Liver (tissue), 9 donors: ENCODE data around the gene SLC6A11. TPM values are rescaled to one million over a fixed set of nuclear protein-coding genes. Genes with fewer than 3 reads are reported as not detected.

Source experiments
- DNase-seq: peaks from one replicate; pipeline ENCODE4 v3.0.0-alpha.2; 2017; ENCODE audit warnings: low spot score
- H3K27ac ChIP-seq, 2 donors: one replicate each; pipeline ENCODE4 v1.7.0; 2013; ENCODE audit warnings: inconsistent platforms in 2 of 2, low read length in 2 of 2, control low read depth in 1 of 2, low read depth in 1 of 2, mild to moderate bottlenecking in 1 of 2
- H3K27me3 ChIP-seq, 4 donors: one replicate each; pipeline versions ENCODE4 v1.6.1 to v1.7.0; 2013; ENCODE audit warnings: low read length in 3 of 4, inconsistent platforms in 1 of 4, mild to moderate bottlenecking in 1 of 4, moderate library complexity in 1 of 4; ENCODE audit not compliant: control insufficient read depth in 4 of 4, insufficient read depth in 4 of 4
- H3K36me3 ChIP-seq, 4 donors: one replicate each; pipeline versions ENCODE4 v1.6.1 to v1.7.0; 2013; ENCODE audit warnings: low read length in 3 of 4, mild to moderate bottlenecking in 3 of 4, low read depth in 1 of 4, moderate library complexity in 1 of 4; ENCODE audit not compliant: control insufficient read depth in 4 of 4, insufficient read depth in 3 of 4
- H3K4me1 ChIP-seq, 4 donors: one replicate each; pipeline versions ENCODE4 v1.6.1 to v1.7.0; 2013; ENCODE audit warnings: low read length in 3 of 4, mild to moderate bottlenecking in 3 of 4, moderate library complexity in 1 of 4; ENCODE audit not compliant: control insufficient read depth in 4 of 4, insufficient read depth in 4 of 4
- H3K4me3 ChIP-seq, 3 donors: one replicate each; pipeline versions ENCODE4 v1.6.1 to v1.7.0; 2013; ENCODE audit warnings: low read length in 3 of 3, control low read depth in 1 of 3, low read depth in 1 of 3, mild to moderate bottlenecking in 1 of 3
- H3K9ac ChIP-seq, 2 donors: one replicate each; pipeline ENCODE4 v1.7.0; 2013; ENCODE audit warnings: low read length in 2 of 2, mild to moderate bottlenecking in 2 of 2, moderate library complexity in 2 of 2, control low read depth in 1 of 2, low read depth in 1 of 2
- H3K9me3 ChIP-seq, 4 donors: one replicate each; pipeline versions ENCODE4 v1.6.1 to v1.7.0; 2013; ENCODE audit warnings: low read length in 3 of 4; ENCODE audit not compliant: control insufficient read depth in 4 of 4
- EGR1 ChIP-seq, 2 donors: IDR thresholded peaks; 2 replicates each; pipeline ENCODE4 v1.6.1; 2016 to 2018; ENCODE audit warnings: antibody characterized with exemption in 2 of 2, low read depth in 2 of 2
- FOXA1 ChIP-seq: IDR thresholded peaks from 2 replicates; pipeline ENCODE4 v1.6.1; 2016; ENCODE audit warnings: antibody characterized with exemption
- FOXA2 ChIP-seq: IDR thresholded peaks from 2 replicates; pipeline ENCODE4 v1.6.1; 2016; ENCODE audit warnings: antibody characterized with exemption
- GABPA ChIP-seq, 2 donors: IDR thresholded peaks in 1 of 2; conservative IDR thresholded peaks in 1 of 2; 2 replicates each; pipeline ENCODE4 v1.6.1; 2016; ENCODE audit warnings: antibody characterized with exemption in 2 of 2, mild to moderate bottlenecking in 1 of 2, moderate library complexity in 1 of 2
- HNF4G ChIP-seq: IDR thresholded peaks from 2 replicates; pipeline ENCODE4 v1.6.1; 2016; ENCODE audit warnings: antibody characterized with exemption
- JUND ChIP-seq, 2 donors: IDR thresholded peaks; 2 replicates each; pipeline ENCODE4 v1.6.1; 2016; ENCODE audit warnings: antibody characterized with exemption in 2 of 2
- MAX ChIP-seq: IDR thresholded peaks from 2 replicates; pipeline ENCODE4 v1.6.1; 2016; ENCODE audit warnings: antibody characterized with exemption
- NR2F2 ChIP-seq: IDR thresholded peaks from 2 replicates; pipeline ENCODE4 v1.6.1; 2016; ENCODE audit warnings: antibody characterized with exemption
- RAD21 ChIP-seq, 2 donors: IDR thresholded peaks; 2 replicates each; pipeline ENCODE4 v1.6.1; 2016; ENCODE audit warnings: antibody characterized with exemption in 2 of 2, mild to moderate bottlenecking in 2 of 2
- REST ChIP-seq: IDR thresholded peaks from 2 replicates; pipeline ENCODE4 v1.6.1; 2016; ENCODE audit warnings: antibody characterized with exemption, mild to moderate bottlenecking
- RXRA ChIP-seq, 2 donors: IDR thresholded peaks; 2 replicates each; pipeline ENCODE4 v1.6.1; 2017 to 2018; ENCODE audit warnings: antibody characterized with exemption in 2 of 2, mild to moderate bottlenecking in 1 of 2
- SP1 ChIP-seq: IDR thresholded peaks from 2 replicates; pipeline ENCODE4 v1.6.1; 2018; ENCODE audit warnings: antibody characterized with exemption, mild to moderate bottlenecking
- TAF1 ChIP-seq: conservative IDR thresholded peaks from 2 replicates; pipeline ENCODE4 v1.6.1; 2016; ENCODE audit warnings: antibody characterized with exemption, mild to moderate bottlenecking
- YY1 ChIP-seq: IDR thresholded peaks from 2 replicates; pipeline ENCODE4 v1.6.1; 2016; ENCODE audit warnings: antibody characterized with exemption, mild to moderate bottlenecking
- ZBTB33 ChIP-seq: IDR thresholded peaks from 2 replicates; pipeline ENCODE4 v1.6.1; 2016; ENCODE audit warnings: antibody characterized with exemption
- WGBS: extraction: QIAGEN DNeasy Blood & Tissue Kit; methylation state at CpG from one replicate; pipeline ENCODE4 v1.1.7; 2013; 5-methylcytosine and 5-hydroxymethylcytosine counted together
- polyA plus RNA-seq, 2 donors: library from polyadenylated mRNA; stranded (reverse) in 1 of 2; unstranded in 1 of 2; fragments of 200-250 nt in 1 of 2; fragments of >200 nt in 1 of 2; fragmentation: Nextera tagmentation in 1 of 2; extraction: Ambion mirVana in 1 of 2; gene quantifications; one replicate each; pipeline versions ENCODE4 v1.2.1 to v1.2.3, GENCODE V29; 2013 to 2015
- total RNA-seq, 2 donors: library from RNA; depleted of rRNA; stranded (reverse); fragments of >200 nt; gene quantifications; one replicate each; pipeline ENCODE4 v1.2.3, GENCODE V29; 2014
- TF ChIP-seq, protein P1 (sequence below): fragments of 150-350 bp; IDR thresholded peaks from 2 replicates; pipeline ENCODE4 v1.5.1; 2017; ENCODE audit warnings: improper control_type of control experiment, low read depth, low read length; ENCODE audit not compliant: missing input control
- TF ChIP-seq, protein P2 (sequence below): IDR thresholded peaks from 2 replicates; pipeline ENCODE4 v1.6.1; 2016; ENCODE audit warnings: antibody characterized with exemption
- donor health status: healthy.
- donor health status: healthy.
- donor health status: healthy.
- donor health status: healthy.
- donor health status: healthy.

The SLC6A11 gene
- total and polyA plus RNA-seq, 4 donors, result under 0.01 to 7.1 (median 0.01) TPM; not detected in 1

- H3K4me3 ChIP-seq, result no peak overlapping the region
- no peak overlapping the region for H3K9ac ChIP-seq
- no peak overlapping the region for H3K27ac ChIP-seq
- H3K4me1 ChIP-seq, result no peaks in the 10 kb centered on the region
- H3K9me3 ChIP-seq, result no peaks in the 10 kb centered on the region
- DNase-seq, result no peak
- no peak for TF ChIP-seq FOXA1
- TF ChIP-seq YY1, result no peak
- TF ChIP-seq EGR1 (IDR thresholded peaks at IDR 0.05; ENCODE audit: low read depth in 2 of 2), result no peak
- no peak for TF ChIP-seq SP1
- TF ChIP-seq GABPA (IDR thresholded peaks at IDR 0.05 in 1 of 2, conservative IDR thresholded peaks at IDR 0.05 in 1 of 2), result no peak
- no peak for TF ChIP-seq JUND (IDR thresholded peaks at IDR 0.05)
- TF ChIP-seq, protein P1, sequence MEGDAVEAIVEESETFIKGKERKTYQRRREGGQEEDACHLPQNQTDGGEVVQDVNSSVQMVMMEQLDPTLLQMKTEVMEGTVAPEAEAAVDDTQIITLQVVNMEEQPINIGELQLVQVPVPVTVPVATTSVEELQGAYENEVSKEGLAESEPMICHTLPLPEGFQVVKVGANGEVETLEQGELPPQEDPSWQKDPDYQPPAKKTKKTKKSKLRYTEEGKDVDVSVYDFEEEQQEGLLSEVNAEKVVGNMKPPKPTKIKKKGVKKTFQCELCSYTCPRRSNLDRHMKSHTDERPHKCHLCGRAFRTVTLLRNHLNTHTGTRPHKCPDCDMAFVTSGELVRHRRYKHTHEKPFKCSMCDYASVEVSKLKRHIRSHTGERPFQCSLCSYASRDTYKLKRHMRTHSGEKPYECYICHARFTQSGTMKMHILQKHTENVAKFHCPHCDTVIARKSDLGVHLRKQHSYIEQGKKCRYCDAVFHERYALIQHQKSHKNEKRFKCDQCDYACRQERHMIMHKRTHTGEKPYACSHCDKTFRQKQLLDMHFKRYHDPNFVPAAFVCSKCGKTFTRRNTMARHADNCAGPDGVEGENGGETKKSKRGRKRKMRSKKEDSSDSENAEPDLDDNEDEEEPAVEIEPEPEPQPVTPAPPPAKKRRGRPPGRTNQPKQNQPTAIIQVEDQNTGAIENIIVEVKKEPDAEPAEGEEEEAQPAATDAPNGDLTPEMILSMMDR, result no peak
- TF ChIP-seq MAX, result no peak
- no peak for TF ChIP-seq HNF4G
- TF ChIP-seq ZBTB33, result no peak
- no peak for TF ChIP-seq NR2F2
- TF ChIP-seq TAF1, result no peak
- no peak for TF ChIP-seq RAD21 (IDR thresholded peaks at IDR 0.05)
- no peak for TF ChIP-seq REST
- no peak for TF ChIP-seq FOXA2
- WGBS, result 78% methylated on average over 2 of the region's 2 CpGs
- no peaks in the 10 kb centered on the region for H3K27me3 ChIP-seq
- H3K36me3 ChIP-seq, result no peaks in the 10 kb centered on the region
These were observed 20.6 kb downstream of the SLC6A11 start for GRCh38 chr3:10836676-10837075.

- no peak overlapping the region for H3K27ac ChIP-seq
- H3K9ac ChIP-seq, result no peak overlapping the region
- no peaks in the 10 kb centered on the region for H3K27me3 ChIP-seq
- no peak for DNase-seq
- 91% methylated on average over 8 of the region's 8 CpGs for WGBS
- H3K9me3 ChIP-seq, result no peaks in the 10 kb centered on the region
- no peaks in the 10 kb centered on the region for H3K36me3 ChIP-seq
- H3K4me1 ChIP-seq, result no peaks in the 10 kb centered on the region
- TF ChIP-seq NR2F2, result no peak
- no peak for TF ChIP-seq TAF1
- TF ChIP-seq RAD21 (IDR thresholded peaks at IDR 0.05), result no peak
- no peak for TF ChIP-seq REST
- TF ChIP-seq RXRA (IDR thresholded peaks at IDR 0.05), result no peak
- TF ChIP-seq FOXA1, result no peak
- no peak for TF ChIP-seq EGR1 (IDR thresholded peaks at IDR 0.05; ENCODE audit: low read depth in 2 of 2)
- TF ChIP-seq HNF4G, result no peak
- TF ChIP-seq, protein P2, sequence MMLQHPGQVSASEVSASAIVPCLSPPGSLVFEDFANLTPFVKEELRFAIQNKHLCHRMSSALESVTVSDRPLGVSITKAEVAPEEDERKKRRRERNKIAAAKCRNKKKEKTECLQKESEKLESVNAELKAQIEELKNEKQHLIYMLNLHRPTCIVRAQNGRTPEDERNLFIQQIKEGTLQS, result no peak
- no peak for TF ChIP-seq YY1
- no peak for TF ChIP-seq JUND (IDR thresholded peaks at IDR 0.05)
- TF ChIP-seq GABPA (IDR thresholded peaks at IDR 0.05 in 1 of 2, conservative IDR thresholded peaks at IDR 0.05 in 1 of 2), result no peak
- no peak for TF ChIP-seq ZBTB33
- no peak for TF ChIP-seq MAX
- H3K4me3 ChIP-seq, result no peak overlapping the region
These were observed 21.8 kb downstream of the SLC6A11 start for GRCh38 chr3:10837849-10838248.
